OCI-LY7 (cell line): ENCODE results near the gene RERGL. TPM values are rescaled to one million over a fixed set of nuclear protein-coding genes. Genes with fewer than 3 reads are reported as not detected.
"Not testable (repeated sequence)": the region's sequence is repeated elsewhere in the genome, so short reads cannot be mapped to it uniquely, and the experiment has no call there.

Source experiments
- BruUV-seq: library from RNA; stranded (reverse); fragments of 400-500 nt; replicated peaks from 2 replicates; lab custom pipeline; 2021; lab: Mats Ljungman, UMichigan
- CTCF ChIA-PET: fragments of 300-600 bp; sonication (Branson Sonifier 250); formaldehyde crosslinking; loops from one replicate; lab custom pipeline; 2022; ENCODE audit warnings: antibody characterized with exemption; ENCODE audit not compliant: unreplicated experiment; lab: Charles Lee
- POLR2A ChIA-PET: fragments of 300-600 bp; sonication (Branson Sonifier 250); formaldehyde crosslinking; loops from one replicate; lab custom pipeline; 2022; ENCODE audit warnings: antibody characterized with exemption; lab: Charles Lee
- DNase-seq: peaks from one replicate; pipeline ENCODE4 v3.0.0-alpha.2; 2015; ENCODE audit warnings: low spot score
- H2AFZ ChIP-seq: fragments of 200-600 bp; sonication (generic), shearing (Covaris generic); 2 replicates; pipeline ENCODE4 v1.6.1; 2014; ENCODE audit warnings: mild to moderate bottlenecking, antibody characterized with exemption, low read length, moderate library complexity
- H3K27ac ChIP-seq: fragments of 200-600 bp; sonication (generic); 2 replicates; pipeline ENCODE4 v1.5.1; 2014; ENCODE audit warnings: mixed run types, low read depth, mild to moderate bottlenecking, moderate library complexity, low read length, inconsistent platforms; ENCODE audit not compliant: poor library complexity, severe bottlenecking
- H3K36me3 ChIP-seq: fragments of 200-600 bp; sonication (generic); 2 replicates; pipeline ENCODE4 v1.6.1; 2014; ENCODE audit warnings: mild to moderate bottlenecking, antibody characterized with exemption, low read length, moderate library complexity, mixed read lengths; ENCODE audit not compliant: insufficient read depth
- H3K4me1 ChIP-seq: fragments of 200-600 bp; sonication (generic); 2 replicates; pipeline ENCODE4 v1.5.1; 2014; ENCODE audit warnings: mild to moderate bottlenecking, low read length; ENCODE audit not compliant: insufficient read depth, poor library complexity, severe bottlenecking
- H3K4me2 ChIP-seq: fragments of 200-600 bp; sonication (generic); 2 replicates; pipeline ENCODE4 v1.6.1; 2014; ENCODE audit warnings: mild to moderate bottlenecking, low read length
- H3K4me3 ChIP-seq: fragments of 200-600 bp; sonication (generic); 2 replicates; pipeline ENCODE4 v1.5.1; 2014; ENCODE audit warnings: mild to moderate bottlenecking, low read depth, low read length; ENCODE audit not compliant: poor library complexity, severe bottlenecking
- H3K79me2 ChIP-seq: fragments of 200-600 bp; sonication (generic); 2 replicates; pipeline ENCODE4 v1.6.1; 2016; ENCODE audit warnings: low read depth, mild to moderate bottlenecking, low read length, moderate library complexity, mixed read lengths; ENCODE audit not compliant: insufficient read depth
- H3K9me2 ChIP-seq: fragments of 200-600 bp; sonication (generic); 2 replicates; pipeline ENCODE4 v1.6.1; 2016; ENCODE audit warnings: mild to moderate bottlenecking, low read length, mixed read lengths; ENCODE audit not compliant: insufficient read depth
- H3K9me3 ChIP-seq: fragments of 200-600 bp; sonication (generic); 2 replicates; pipeline ENCODE4 v1.6.1; 2014; ENCODE audit warnings: mild to moderate bottlenecking, mixed run types, low read length, mixed read lengths
- H4K20me1 ChIP-seq: fragments of 200-600 bp; sonication (generic); 2 replicates; pipeline ENCODE4 v1.6.1; 2014; ENCODE audit warnings: mild to moderate bottlenecking, antibody characterized with exemption, low read length, moderate library complexity, mixed read lengths; ENCODE audit not compliant: insufficient read depth
- CTCF ChIP-seq: fragments of 200-600 bp; sonication (generic); conservative IDR thresholded peaks from 2 replicates; pipeline ENCODE4 v1.5.1; 2014; ENCODE audit warnings: mild to moderate bottlenecking, antibody characterized with exemption, low read length, moderate library complexity, mixed read lengths
- EZH2phosphoT487 ChIP-seq: fragments of 200-600 bp; sonication (generic); IDR thresholded peaks from 2 replicates; pipeline ENCODE4 v1.6.1; 2018; ENCODE audit warnings: low read depth, borderline replicate concordance, mild to moderate bottlenecking, mixed run types, antibody characterized with exemption, low read length, moderate library complexity, mixed read lengths
- intact Hi-C: fragments of 100-400 bp; cut with micrococcal nuclease; formaldehyde crosslinking; loops from one replicate; pipeline ENCODE4 v1.10.0; 2022; ENCODE audit not compliant: unreplicated experiment
- total RNA-seq, 2 experiments: library from RNA; depleted of rRNA in 1 of 2; stranded (reverse); fragments of >200 nt in 1 of 2; shearing (Covaris generic) in 1 of 2; gene quantifications; 2 replicates each; pipeline ENCODE4 v1.2.3, GENCODE V29; 2014 to 2022

RERGL gene
- total RNA-seq, 2 experiments from 2014 or later = not detected

GRCh38 chr12:18071336-18071735 lies 18.7 kb downstream of the RERGL start:
- no peaks in the 10 kb centered on the region for H3K9me2 ChIP-seq
- H3K9me3 ChIP-seq = no peaks in the 10 kb centered on the region
- H3K4me2 ChIP-seq = no peak overlapping the region
- ChIA-PET CTCF (no interaction called here), POLR2A (interaction anchor here (0.7 to 0.9 kb wide), 2 partner anchors 16 to 215 kb away, joined by 3 read pairs; no protein-coding TSS in a partner anchor)
- H2AFZ ChIP-seq = no peak overlapping the region
- TF ChIP-seq CTCF = no peak
- TF ChIP-seq EZH2phosphoT487 = no peak
- no peaks in the 10 kb centered on the region for H3K36me3 ChIP-seq
- no peaks in the 10 kb centered on the region for H4K20me1 ChIP-seq
- peaks cover 6% of the 10 kb centered on the region for H3K4me1 ChIP-seq
- BruUV-seq = no TSS peak
- no peak overlapping the region for H3K27ac ChIP-seq
- no peaks in the 10 kb centered on the region for H3K79me2 ChIP-seq
- no peak overlapping the region for H3K4me3 ChIP-seq
- DNase-seq = no peak
- intact Hi-C loops = no loop called here

GRCh38 chr12:18068355-18068754 lies 21.6 kb downstream of the RERGL start:
- Histone ChIP-seq H3K36me3 (no peaks in the 10 kb centered on the region), H3K9me3 (no peaks in the 10 kb centered on the region), H3K4me1 (no peaks in the 10 kb centered on the region), H2AFZ (no peak overlapping the region), H3K4me2 (no peak overlapping the region), H3K79me2 (no peaks in the 10 kb centered on the region), H4K20me1 (no peaks in the 10 kb centered on the region), H3K27ac (no peak overlapping the region), H3K4me3 (no peak overlapping the region), H3K9me2 (no peaks in the 10 kb centered on the region)
- TF ChIP-seq CTCF (no peak), EZH2phosphoT487 (no peak)
- intact Hi-C loops = no loop called here
- ChIA-PET POLR2A (no interaction called here), CTCF (no interaction called here)
- no TSS peak for BruUV-seq
- no peak for DNase-seq

- no peak overlapping the region for H3K4me3 ChIP-seq
- intact Hi-C loops = no loop called here
- no peak for DNase-seq
- no peaks in the 10 kb centered on the region for H3K4me1 ChIP-seq
- ChIA-PET POLR2A (interaction anchor here (0.7 kb wide), 1 partner anchor 13 kb away, joined by 3 read pairs; no protein-coding TSS in a partner anchor), CTCF (no interaction called here)
- H3K79me2 ChIP-seq = no peaks in the 10 kb centered on the region
- H3K36me3 ChIP-seq = no peaks in the 10 kb centered on the region
- no peak overlapping the region for H2AFZ ChIP-seq
- H3K27ac ChIP-seq = no peak overlapping the region
- H3K9me3 ChIP-seq = peaks cover 7% of the 10 kb centered on the region; the same call in 1 of the 2 replicates
- no peaks in the 10 kb centered on the region for H4K20me1 ChIP-seq
- TF ChIP-seq CTCF (no peak), EZH2phosphoT487 (no peak)
- H3K4me2 ChIP-seq = no peak overlapping the region
- no TSS peak for BruUV-seq
- no peaks in the 10 kb centered on the region for H3K9me2 ChIP-seq
Observed at GRCh38 chr12:18066666-18067065, 23.3 kb downstream of the RERGL start.

- H3K9me2 ChIP-seq, H3K4me1 ChIP-seq, intact Hi-C loops, H3K79me2 ChIP-seq, H2AFZ ChIP-seq, CTCF ChIA-PET, H3K36me3 ChIP-seq, BruUV-seq, H3K4me2 ChIP-seq, H3K4me3 ChIP-seq, H4K20me1 ChIP-seq, H3K27ac ChIP-seq, DNase-seq: not testable (repeated sequence)
- peaks cover 19% of the 10 kb centered on the region; the same call in 1 of the 2 replicates for H3K9me3 ChIP-seq
- POLR2A ChIA-PET = interaction anchor here (0.6 kb wide), 1 partner anchor 55 kb away, joined by 4 read pairs; no protein-coding TSS in a partner anchor
Observed at GRCh38 chr12:18062867-18063266, 27.1 kb downstream of the RERGL start.
